ENCODE measurements around the gene PLD6. TPM values are rescaled to one million over a fixed set of nuclear protein-coding genes. Genes with fewer than 3 reads are reported as not detected.

The PLD6 gene
- total RNA-seq, 1 experiment from 2014 or later = 1.6 TPM

DNA sequence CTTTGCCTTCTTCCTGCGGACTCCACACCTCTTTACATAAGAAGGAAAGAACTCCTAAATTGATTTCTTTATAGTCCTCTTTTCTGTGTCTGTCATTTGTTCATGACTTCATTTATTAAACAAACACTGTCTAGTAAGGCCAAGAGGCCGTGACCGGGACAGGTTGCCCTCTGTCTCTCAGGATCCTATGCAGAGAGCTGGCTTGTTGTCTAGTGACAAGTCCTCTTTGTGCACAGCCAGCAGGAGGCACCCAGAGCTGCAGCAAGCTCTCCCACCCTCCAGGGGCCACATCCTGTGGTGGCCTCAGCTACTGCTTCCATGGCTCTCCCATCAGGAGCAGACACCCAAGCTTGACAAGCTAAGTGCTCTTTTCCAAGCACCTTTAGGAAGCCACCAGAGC is 50.6 kb downstream of the PLD6 start:
- no peak for DNase-seq (ENCODE audit: low spot score)

DNA sequence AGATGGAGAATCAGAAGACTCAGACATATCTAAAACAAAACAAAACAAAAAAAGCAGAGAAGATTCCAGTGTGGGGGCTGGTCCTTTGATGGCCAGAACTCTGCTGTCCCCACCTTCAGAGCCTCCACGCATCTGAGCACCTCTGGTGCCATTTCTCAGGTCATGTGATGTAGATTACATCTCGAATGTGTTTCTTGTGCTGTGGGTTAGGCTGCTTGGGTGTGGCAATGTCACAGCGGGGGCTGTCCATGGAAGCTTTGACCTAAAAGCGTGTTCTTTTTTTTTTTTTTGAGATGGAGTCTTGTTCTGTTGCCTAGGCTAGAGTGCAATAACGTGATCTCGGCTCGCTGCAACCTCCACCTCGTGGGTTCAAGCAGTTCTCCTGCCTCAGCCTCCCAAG is 51.2 kb downstream of the PLD6 start:
- no peak for DNase-seq (ENCODE audit: low spot score)

DNA sequence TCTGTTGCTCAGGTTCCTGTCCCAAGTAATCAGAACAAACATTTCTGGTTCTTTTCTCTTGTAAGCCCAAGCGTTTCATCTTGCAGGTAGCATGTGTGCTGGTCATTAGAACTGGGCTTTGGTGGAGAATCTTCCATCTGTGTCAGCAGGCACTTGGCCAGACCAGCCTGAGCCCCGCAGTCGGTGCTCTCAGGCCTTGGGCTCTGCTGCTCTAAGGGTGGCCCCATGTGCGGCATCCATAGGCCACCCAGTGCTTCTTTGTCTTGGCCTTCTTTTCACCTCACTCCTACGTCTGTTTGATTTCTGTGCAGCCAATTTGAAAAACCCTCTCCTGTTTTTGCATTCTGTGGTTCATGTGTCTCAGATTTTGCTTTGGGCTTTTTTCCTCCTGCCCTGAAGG is 51.6 kb downstream of the PLD6 start:
- no peak for DNase-seq (ENCODE audit: low spot score)

DNA sequence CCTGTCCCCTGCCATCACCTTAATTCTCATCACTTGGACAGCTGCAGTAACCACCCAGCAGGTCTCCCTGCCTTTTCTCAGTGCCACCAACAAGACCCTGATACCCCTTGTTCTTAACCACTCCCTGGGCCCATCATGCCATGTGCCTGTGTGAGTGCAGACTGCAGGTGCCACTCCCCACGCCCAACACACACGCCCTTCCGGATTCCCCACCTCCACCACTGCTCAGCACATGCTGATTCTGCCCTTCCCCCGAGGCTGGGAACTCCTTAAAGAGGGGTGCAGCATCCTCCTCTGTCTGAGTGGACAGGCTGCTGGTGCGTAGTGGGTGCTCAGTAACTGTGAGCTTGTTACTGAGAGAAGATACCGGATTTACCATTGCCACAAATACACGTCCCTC is 52.4 kb downstream of the PLD6 start:
- no peak for DNase-seq (ENCODE audit: low spot score)

DNA sequence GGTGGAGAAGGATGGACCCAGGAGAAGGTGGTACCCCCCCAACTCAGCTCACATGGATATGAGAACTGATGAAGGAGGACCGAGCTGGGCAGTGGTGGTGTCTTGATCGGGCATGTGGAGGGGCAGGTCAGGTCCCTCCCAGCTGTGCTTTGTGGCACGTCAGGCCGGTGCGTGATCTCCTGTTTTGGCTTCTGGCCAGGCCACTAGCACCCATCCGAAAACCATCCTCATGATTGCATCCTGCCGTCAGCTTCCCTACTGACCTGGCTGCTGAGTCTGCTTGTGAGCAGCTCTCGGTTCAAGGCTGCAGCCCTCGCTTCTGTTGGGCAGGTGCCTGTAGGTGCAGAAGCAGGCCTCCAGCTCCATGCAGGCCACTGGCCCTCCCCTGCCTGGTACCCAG is 53.1 kb downstream of the PLD6 start:
- DNase-seq (ENCODE audit: low spot score) = no peak

DNA sequence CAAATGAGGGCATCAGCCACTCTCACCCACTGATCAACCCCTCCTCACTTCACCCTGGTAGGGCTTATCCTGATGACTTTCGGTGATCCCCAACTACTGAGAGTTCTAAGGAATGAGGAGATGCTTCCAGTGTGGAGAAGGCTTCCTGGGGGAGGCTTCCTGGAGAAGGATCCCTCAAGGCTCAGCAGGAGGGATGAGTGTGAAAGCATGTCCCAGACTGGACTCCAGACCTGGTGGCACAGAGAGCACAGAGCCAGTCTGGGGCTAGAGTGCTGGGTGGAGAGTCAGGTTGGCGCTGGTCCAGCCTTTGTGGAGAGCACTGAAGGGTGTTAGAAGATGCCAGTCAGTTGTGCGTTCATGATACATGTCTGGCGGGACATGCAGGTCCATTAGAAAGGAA is 53.7 kb downstream of the PLD6 start:
- peak; percentile 37 for DNase-seq (ENCODE audit: low spot score)

DNA sequence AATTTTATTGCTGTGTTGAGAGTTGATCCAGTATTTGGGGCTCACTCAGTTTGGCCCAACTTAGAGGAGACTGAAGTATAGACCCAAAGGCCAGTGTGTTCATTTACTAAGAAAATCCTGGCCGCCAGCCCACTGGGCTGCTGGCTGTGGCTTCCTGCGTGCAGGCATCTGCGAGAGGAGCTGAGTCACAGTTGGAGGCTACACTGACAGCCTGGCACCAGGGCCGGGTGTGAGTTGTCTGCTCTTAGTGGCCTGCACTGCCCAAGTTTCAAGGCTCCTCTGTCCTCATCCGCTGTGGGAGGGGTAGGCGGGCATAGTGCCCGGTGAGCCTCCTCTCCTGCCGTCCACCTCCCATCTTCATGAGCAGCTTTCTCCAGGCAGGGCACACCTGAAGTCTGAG is 54.2 kb downstream of the PLD6 start:
- peak; percentile 93 for DNase-seq (ENCODE audit: low spot score)

DNA sequence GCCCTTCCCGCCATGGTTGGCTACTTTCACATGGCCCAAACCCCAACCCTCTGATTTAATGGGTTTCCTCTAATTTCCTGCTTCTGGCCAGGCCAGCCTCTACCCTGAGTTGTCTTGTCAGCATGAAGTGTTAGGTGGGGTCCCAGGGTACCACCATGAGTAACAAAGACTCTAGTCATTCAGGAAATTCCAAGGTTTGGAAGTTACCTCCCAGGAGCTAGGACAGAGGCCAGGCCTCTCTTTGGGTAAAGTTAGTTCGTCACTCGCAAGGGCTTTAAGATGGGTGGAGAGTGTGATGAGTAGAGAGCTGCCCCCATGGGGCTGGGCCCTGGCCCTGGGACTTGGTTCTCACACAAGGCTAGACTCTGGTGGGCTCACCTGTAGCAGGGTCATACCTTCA is 54.6 kb downstream of the PLD6 start:
- DNase-seq (ENCODE audit: low spot score) = no peak

DNA sequence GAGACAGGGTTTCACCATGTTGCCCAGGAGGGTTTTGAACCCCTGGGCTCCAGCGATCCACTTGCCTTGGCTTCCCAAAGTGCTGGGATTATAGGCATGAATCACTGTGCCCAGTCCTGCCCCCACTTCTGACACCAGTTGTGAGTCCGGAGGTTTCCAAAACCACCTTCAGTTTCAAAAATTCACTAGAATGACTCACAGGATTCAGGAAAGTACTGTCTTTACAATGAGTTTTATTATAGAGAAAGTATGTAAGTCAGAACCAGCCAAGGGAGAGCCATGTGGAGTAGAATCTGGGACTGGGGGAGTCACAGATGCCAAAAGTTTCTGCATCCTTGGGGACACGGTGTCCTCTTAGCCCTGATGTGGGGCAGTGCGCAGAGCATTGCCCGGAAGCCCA is 55.1 kb downstream of the PLD6 start:
- DNase-seq (ENCODE audit: low spot score) = peak; percentile 62

Other genes with a start within 250 kb of the PLD6 start
- gene TNFRSF13B, start 234.2 kb downstream of the PLD6 start, total RNA-seq (2014; rRNA removed; shearing (Covaris generic)) = not detected in 2 replicates
- 86.9 and 99.5 TPM in 2 replicates for gene MPRIP, start 163.9 kb downstream of the PLD6 start, total RNA-seq (2014; rRNA removed; shearing (Covaris generic))
- gene FLCN, start 30.8 kb upstream of the PLD6 start, total RNA-seq (2014; rRNA removed; shearing (Covaris generic)) = 13.3 and 15.6 TPM in 2 replicates
- 254 and 293 TPM in 2 replicates for gene COPS3, start 74.9 kb upstream of the PLD6 start, total RNA-seq (2014; rRNA removed; shearing (Covaris generic))
- 1.4 and 2.1 TPM in 2 replicates for gene NT5M, start 97.0 kb upstream of the PLD6 start, total RNA-seq (2014; rRNA removed; shearing (Covaris generic))

Measured in H4 (cell line).